Measurements from ENCODE around the gene ORC1. TPM values are rescaled to one million over a fixed set of nuclear protein-coding genes. Genes with fewer than 3 reads are reported as not detected.
"Not testable (repeated sequence)": the region's sequence is repeated elsewhere in the genome, so short reads cannot be mapped to it uniquely, and the experiment has no call there.

ORC1 gene
- total RNA-seq, 1 experiment from 2014 or later = 14.3 TPM

- ChIA-PET CTCF (no interaction called here), POLR2A (no interaction called here)
- Histone ChIP-seq H3K4me3 (ENCODE audit: low read depth in 2 of 2, low read length in 2 of 2) (no peak overlapping the region), H3K36me3 (ENCODE audit: control insufficient read depth, insufficient read depth, low read length) (peaks cover 6% of the 10 kb centered on the region; the same call in 1 of the 2 replicates), H3K27ac (ENCODE audit: low read length) (no peak overlapping the region), H3K27me3 (ENCODE audit: control insufficient read depth, insufficient read depth, low read length) (no peaks in the 10 kb centered on the region), H3K9me3 (ENCODE audit: control insufficient read depth, insufficient read depth, low read depth, low read length) (no peaks in the 10 kb centered on the region), H3K4me1 (ENCODE audit: control insufficient read depth, insufficient read depth, low read length) (no peaks in the 10 kb centered on the region)
- no peak for ATAC-seq
- in situ Hi-C loops (cut with HindIII; ENCODE audit: low pct_unique_long_range_greater_than_20kb, low sequenced_read_pairs) (no loop called here), intact Hi-C loops (cut with micrococcal nuclease; ENCODE audit: unreplicated experiment) (no loop called here)
- DNase-seq (ENCODE audit: low read depth, low spot score) = no peak
- TF ChIP-seq TCF7L2 (IDR thresholded peaks at IDR 0.05; ENCODE audit: low read depth, low read length) = no peak
- TF ChIP-seq REST (IDR thresholded peaks at IDR 0.05; ENCODE audit: insufficient read depth in 1 of 2, low read depth in 2 of 2, low read length in 1 of 2) = no peak
- no peak for TF ChIP-seq CTCF (IDR thresholded peaks at IDR 0.05)
- no peak for TF ChIP-seq POLR2AphosphoS5 (IDR thresholded peaks at IDR 0.05; ENCODE audit: low read depth, low read length)
- TF ChIP-seq SIN3A (IDR thresholded peaks at IDR 0.05; ENCODE audit: borderline replicate concordance, insufficient read depth, low read depth, low read length) = no peak
- no TSS peak for BruUV-seq (replicated peaks)
These were observed 18.8 kb downstream of the ORC1 start for GRCh38 chr1:52385376-52385775.

GRCh38 chr1:52369851-52370250 lies 34.4 kb downstream of the ORC1 start:
- POLR2A ChIA-PET; H3K4me3 ChIP-seq (ENCODE audit: low read depth in 2 of 2, low read length in 2 of 2); DNase-seq (ENCODE audit: low read depth, low spot score); H3K9me3 ChIP-seq (ENCODE audit: control insufficient read depth, insufficient read depth, low read depth, low read length); H3K36me3 ChIP-seq (ENCODE audit: control insufficient read depth, insufficient read depth, low read length); CTCF ChIA-PET; intact Hi-C loops (cut with micrococcal nuclease; ENCODE audit: unreplicated experiment); in situ Hi-C loops (cut with HindIII; ENCODE audit: low pct_unique_long_range_greater_than_20kb, low sequenced_read_pairs); ATAC-seq; BruUV-seq (replicated peaks); H3K27ac ChIP-seq (ENCODE audit: low read length); H3K27me3 ChIP-seq (ENCODE audit: control insufficient read depth, insufficient read depth, low read length): not testable (repeated sequence)
- peaks cover 14% of the 10 kb centered on the region for H3K4me1 ChIP-seq (ENCODE audit: control insufficient read depth, insufficient read depth, low read length)

- BruUV-seq (replicated peaks) = no TSS peak
- H3K27ac ChIP-seq (ENCODE audit: low read length) = peak overlapping the region; percentile 17
- no peaks in the 10 kb centered on the region for H3K27me3 ChIP-seq (ENCODE audit: control insufficient read depth, insufficient read depth, low read length)
- ChIA-PET CTCF (interaction anchor here (0.7 to 1.0 kb wide), 4 partner anchors 9 to 226 kb away, joined by 3 to 4 read pairs (median 4); no protein-coding TSS in a partner anchor), POLR2A (interaction anchor here (0.6 to 0.7 kb wide), 2 partner anchors 257 to 274 kb away, joined by 8 to 14 read pairs; no protein-coding TSS in a partner anchor)
- peaks cover 18% of the 10 kb centered on the region for H3K4me1 ChIP-seq (ENCODE audit: control insufficient read depth, insufficient read depth, low read length)
- TF ChIP-seq POLR2AphosphoS5 (IDR thresholded peaks at IDR 0.05; ENCODE audit: low read depth, low read length) = no peak
- TF ChIP-seq REST (IDR thresholded peaks at IDR 0.05; ENCODE audit: insufficient read depth in 1 of 2, low read depth in 2 of 2, low read length in 1 of 2) = no peak
- no peak for TF ChIP-seq TCF7L2 (IDR thresholded peaks at IDR 0.05; ENCODE audit: low read depth, low read length)
- no peak; the same call in 1 of the 2 replicates for TF ChIP-seq CTCF (IDR thresholded peaks at IDR 0.05)
- no peak for TF ChIP-seq SIN3A (IDR thresholded peaks at IDR 0.05; ENCODE audit: borderline replicate concordance, insufficient read depth, low read depth, low read length)
- DNase-seq (ENCODE audit: low read depth, low spot score) (no peak), ATAC-seq (peak; percentile 41)
- H3K36me3 ChIP-seq (ENCODE audit: control insufficient read depth, insufficient read depth, low read length) = peaks cover 4% of the 10 kb centered on the region
- intact Hi-C loops (cut with micrococcal nuclease; ENCODE audit: unreplicated experiment) = no loop called here
- H3K9me3 ChIP-seq (ENCODE audit: control insufficient read depth, insufficient read depth, low read depth, low read length) = no peaks in the 10 kb centered on the region
- H3K4me3 ChIP-seq (ENCODE audit: low read depth in 2 of 2, low read length in 2 of 2) = peak overlapping the region; percentile 51 to 57
- in situ Hi-C loops (cut with HindIII; ENCODE audit: low pct_unique_long_range_greater_than_20kb, low sequenced_read_pairs) = no loop called here
These were observed 35.6 kb downstream of the ORC1 start for GRCh38 chr1:52368383-52369172.

All from Panc1 (cell line).